Effector memory CD4-positive, alpha-beta T cell (primary cell): ENCODE results near the gene CARNS1.
A peak's percentile ranks its signal among the peaks of the same experiment; 100 is the strongest.
"Not testable (repeated sequence)": the region's sequence is repeated elsewhere in the genome, so short reads cannot be mapped to it uniquely, and the experiment has no call there.

ENCODE experiments used
- DNase-seq, 3 donors: peaks; one replicate each; pipeline ENCODE4 v3.0.0-alpha.2; 2020
- H3K27ac ChIP-seq: 2 replicates; pipeline ENCODE4 v1.7.0; 2013; ENCODE audit warnings: mild to moderate bottlenecking, low read length, moderate library complexity; ENCODE audit not compliant: insufficient read depth, poor library complexity, severe bottlenecking
- H3K27me3 ChIP-seq: replicated peaks from 2 replicates; pipeline ENCODE4 v1.7.0; 2013; ENCODE audit warnings: mild to moderate bottlenecking, low read length; ENCODE audit not compliant: insufficient read depth, control insufficient read depth, poor library complexity, severe bottlenecking
- H3K36me3 ChIP-seq: 2 replicates; pipeline ENCODE4 v1.7.0; 2013; ENCODE audit warnings: mild to moderate bottlenecking, low read length, moderate library complexity; ENCODE audit not compliant: control insufficient read depth, insufficient read depth
- H3K4me1 ChIP-seq: 2 replicates; pipeline ENCODE4 v1.7.0; 2013; ENCODE audit warnings: low read length, mild to moderate bottlenecking; ENCODE audit not compliant: control insufficient read depth, insufficient read depth, poor library complexity, severe bottlenecking
- H3K4me3 ChIP-seq: 2 replicates; pipeline ENCODE4 v1.7.0; 2013; ENCODE audit warnings: low read length, low read depth, mild to moderate bottlenecking; ENCODE audit not compliant: insufficient read depth, poor library complexity, severe bottlenecking
- H3K9me3 ChIP-seq: 2 replicates; pipeline ENCODE4 v1.7.0; 2013; ENCODE audit warnings: mild to moderate bottlenecking, low read length, moderate library complexity; ENCODE audit not compliant: control insufficient read depth

The CARNS1 gene

DNA sequence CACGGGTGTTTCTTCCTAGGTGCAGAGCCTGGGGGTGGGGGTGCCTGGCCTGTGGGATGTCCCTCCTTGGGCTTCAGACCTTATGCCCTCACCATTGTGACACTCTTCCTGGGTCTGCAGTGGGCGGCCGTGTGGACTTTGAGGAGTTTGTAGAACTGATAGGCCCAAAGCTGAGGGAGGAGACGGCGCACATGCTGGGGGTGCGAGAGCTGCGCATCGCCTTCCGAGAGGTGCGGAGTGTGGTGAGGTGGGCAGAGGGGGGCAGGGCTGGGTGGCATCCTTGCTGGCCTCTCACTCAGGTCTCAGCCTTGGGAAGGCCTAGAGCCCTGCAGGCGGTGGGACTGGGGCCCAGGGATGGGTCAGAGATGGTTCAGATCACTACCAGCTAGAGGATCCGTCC is 42.0 kb downstream of the CARNS1 start:
- H3K27ac ChIP-seq, result no peak overlapping the region
- H3K36me3 ChIP-seq, result no peaks in the 10 kb centered on the region
- no peak for DNase-seq
- no peak overlapping the region for H3K4me3 ChIP-seq
- H3K9me3 ChIP-seq, result no peaks in the 10 kb centered on the region
- H3K4me1 ChIP-seq, result no peaks in the 10 kb centered on the region
- no peaks in the 10 kb centered on the region for H3K27me3 ChIP-seq

DNA sequence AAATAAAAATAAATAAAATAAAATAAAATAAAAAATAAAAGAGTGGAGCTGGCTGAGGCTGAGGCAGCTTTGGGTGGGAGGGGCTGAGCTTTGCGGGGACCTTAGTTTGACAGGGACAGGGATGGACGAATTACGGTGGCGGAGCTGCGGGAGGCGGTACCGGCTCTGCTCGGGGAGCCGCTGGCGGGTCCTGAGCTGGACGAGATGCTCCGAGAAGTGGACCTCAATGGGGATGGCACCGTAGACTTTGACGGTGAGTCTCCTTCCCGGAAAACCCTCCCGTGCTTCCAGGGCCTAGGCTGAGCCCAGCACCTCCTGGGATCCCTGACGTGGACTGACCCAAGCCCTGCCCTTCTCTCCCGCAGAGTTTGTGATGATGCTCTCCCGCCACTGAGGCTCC is 42.8 kb downstream of the CARNS1 start:
- H3K9me3 ChIP-seq, result no peaks in the 10 kb centered on the region
- H3K36me3 ChIP-seq, result no peaks in the 10 kb centered on the region
- no peaks in the 10 kb centered on the region for H3K4me1 ChIP-seq
- no peak for DNase-seq
- no peak overlapping the region for H3K27ac ChIP-seq
- H3K27me3 ChIP-seq, result no peaks in the 10 kb centered on the region
- H3K4me3 ChIP-seq, result no peak overlapping the region

DNA sequence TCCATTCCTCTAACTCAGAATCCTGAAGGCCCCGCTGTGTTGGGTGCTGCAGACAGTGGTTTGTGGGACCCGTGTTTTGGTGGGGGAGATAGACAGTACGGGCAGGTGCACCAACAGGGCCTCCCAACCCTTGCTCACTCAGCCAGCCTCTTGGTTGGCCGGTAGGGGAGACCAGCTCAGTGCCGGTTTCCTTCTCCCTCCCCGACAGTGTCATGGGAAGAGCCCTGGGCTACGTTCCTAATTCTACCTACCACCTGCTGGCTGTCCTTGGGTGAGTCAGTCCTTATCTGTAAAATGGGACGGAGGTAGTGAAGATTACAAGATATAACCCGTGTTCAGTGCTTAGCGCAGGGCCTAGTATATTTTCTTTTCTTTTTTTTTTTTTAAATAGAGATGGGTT is 47.7 kb downstream of the CARNS1 start:
- Histone ChIP-seq H3K9me3 (no peaks in the 10 kb centered on the region), H3K4me3 (no peak overlapping the region), H3K4me1 (peaks cover 32% of the 10 kb centered on the region), H3K36me3 (no peaks in the 10 kb centered on the region), H3K27me3 (no peaks in the 10 kb centered on the region), H3K27ac (no peak overlapping the region)
- DNase-seq, result no peak

DNA sequence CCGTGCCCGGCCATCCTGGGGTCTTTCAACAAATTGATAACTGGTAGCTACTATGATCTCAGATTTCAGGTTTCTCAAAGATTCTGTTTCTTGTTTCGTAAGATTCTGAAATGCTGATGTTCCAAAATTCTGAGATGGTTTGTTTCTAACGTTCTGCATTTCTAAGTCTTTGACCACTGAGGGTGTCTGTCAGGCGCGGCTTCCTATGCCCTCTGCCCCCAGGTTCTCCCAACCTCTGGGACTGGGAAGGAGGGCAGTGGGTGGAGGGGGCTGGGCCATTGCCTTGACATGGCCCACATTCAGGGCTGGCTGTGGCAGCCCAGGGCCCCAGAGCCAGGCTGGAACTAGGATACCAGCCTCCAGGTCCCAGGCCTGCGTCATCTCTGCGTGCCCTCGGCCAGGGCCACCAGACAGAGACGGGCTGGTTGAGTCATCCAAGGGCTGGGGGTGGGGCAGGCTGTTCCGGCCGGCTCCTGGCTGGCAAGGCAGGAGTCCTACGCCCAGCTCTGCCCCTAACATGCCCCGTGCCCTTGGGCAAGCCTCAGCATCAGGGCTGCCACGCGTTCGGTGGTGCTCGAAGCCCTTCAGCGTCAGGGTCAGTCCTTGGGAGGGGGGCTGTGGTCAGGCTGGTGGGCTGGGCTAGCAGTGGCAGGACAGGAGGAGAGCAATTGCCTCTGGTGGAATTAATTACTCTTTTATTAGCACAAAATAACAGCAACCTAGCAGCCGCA is 48.4 kb downstream of the CARNS1 start:
- Histone ChIP-seq H3K27me3 (no peaks in the 10 kb centered on the region), H3K36me3 (no peaks in the 10 kb centered on the region), H3K27ac (peak overlapping the region; percentile 86), H3K4me3 (peak overlapping the region; percentile 42), H3K4me1 (peaks cover 38% of the 10 kb centered on the region), H3K9me3 (no peaks in the 10 kb centered on the region)
- no peak for DNase-seq

DNA sequence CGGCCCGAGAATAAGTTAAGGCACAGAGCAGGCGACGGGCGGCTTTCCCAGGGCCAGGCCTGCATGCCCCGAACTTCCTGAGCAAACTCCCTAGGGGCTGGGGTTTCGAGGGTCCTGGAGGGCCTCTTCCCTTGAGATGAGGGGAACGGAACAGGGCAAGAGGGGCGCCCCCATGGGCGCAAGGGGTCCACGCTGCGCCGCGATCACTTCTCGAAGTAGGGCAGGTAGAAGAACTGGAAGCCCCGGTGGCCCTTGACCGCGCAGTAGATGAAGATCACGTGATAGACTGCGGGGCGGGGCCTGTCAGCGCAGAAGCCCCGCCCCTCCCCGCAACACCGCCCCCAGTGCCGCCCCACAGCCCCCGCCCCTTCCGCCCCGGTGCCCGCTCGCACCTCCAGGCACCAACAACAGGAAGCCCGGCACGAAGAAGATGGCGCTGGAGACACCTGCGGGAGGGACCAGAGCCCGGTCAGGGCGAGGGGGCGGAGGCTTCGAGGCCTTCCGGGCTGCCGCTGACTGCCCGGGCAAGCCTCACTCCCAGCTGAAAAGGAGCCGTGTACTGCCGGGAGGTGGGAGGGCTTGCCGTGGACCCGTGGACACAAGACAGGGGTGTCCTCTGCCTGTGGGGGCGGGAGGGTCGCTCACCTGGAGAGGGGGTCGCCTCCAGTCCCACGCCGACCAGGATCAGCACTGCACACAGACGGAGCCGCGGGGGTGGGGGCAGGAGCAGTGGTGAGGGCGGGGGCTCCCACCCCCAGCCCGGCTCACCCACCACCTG is 49.1 kb downstream of the CARNS1 start:
- DNase-seq, result peak; percentile 87 to 94 (median 92)
- Histone ChIP-seq H3K36me3 (no peaks in the 10 kb centered on the region), H3K27me3 (no peaks in the 10 kb centered on the region), H3K27ac (peak overlapping the region; percentile 86), H3K4me3 (peak overlapping the region; percentile 50), H3K9me3 (no peaks in the 10 kb centered on the region), H3K4me1 (peaks cover 42% of the 10 kb centered on the region)

DNA sequence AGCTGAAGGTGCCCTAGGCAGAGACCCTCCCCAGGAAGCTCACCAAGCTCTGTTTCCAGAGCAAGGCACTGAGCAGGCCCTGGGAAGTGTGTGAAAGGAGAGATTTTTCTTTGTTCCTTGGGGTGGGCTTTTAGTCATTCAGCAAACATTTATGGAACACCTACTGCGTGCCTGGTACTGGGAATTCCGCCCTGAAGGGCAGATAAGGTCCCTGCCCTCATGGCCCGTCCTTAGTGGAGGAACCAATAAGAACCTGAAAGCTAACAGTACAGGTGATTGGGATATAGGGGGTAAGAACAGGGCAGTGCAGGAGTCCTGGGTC is 49.7 kb downstream of the CARNS1 start:
- Histone ChIP-seq H3K27ac (peak overlapping the region; percentile 86), H3K4me1 (peaks cover 42% of the 10 kb centered on the region), H3K36me3 (no peaks in the 10 kb centered on the region), H3K4me3 (peak overlapping the region; percentile 50), H3K27me3 (no peaks in the 10 kb centered on the region), H3K9me3 (no peaks in the 10 kb centered on the region)
- no peak for DNase-seq

DNA sequence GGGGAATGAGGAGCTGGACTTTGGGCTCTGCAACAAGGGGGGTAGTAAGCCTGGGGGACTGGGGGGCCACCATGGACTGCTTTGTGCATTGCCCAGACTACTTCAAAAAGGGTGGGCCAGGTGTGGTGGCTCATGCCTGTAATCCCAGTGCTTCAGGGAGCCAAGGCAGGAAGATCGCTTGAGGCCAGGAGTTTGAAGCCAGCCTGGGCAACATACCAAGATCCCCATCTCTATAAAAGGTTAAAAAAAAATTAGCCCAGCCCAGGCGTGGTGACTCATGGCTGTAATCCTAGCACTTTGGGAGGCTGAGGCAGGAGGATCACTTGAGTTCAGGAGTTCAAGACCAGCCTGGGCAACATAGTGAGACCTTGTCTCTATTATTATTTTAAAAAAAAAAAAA is 50.1 kb downstream of the CARNS1 start:
- peak overlapping the region; percentile 86 for H3K27ac ChIP-seq

DNA sequence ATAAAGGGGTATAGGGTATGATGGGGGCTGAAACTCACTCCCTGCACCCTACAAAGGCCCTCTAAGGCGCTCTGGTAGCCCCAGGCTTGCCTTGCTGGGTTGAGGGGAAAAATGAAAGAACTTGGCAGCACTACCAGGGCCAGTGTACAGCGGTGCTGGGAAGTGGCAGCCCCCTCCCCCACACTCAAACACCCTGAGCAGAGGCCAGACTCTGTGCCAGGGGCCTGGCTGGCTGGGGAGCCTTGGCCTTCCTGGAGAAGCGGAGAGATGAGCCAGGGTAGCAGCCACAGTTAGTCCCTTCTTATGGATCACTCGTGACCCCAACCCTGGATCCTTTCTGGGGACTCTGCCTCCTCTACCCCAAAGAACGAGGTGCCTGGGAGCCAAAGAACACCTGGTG is 50.9 kb downstream of the CARNS1 start:
- peak overlapping the region; percentile 84 for H3K27ac ChIP-seq
- H3K36me3 ChIP-seq, result no peaks in the 10 kb centered on the region
- no peak for DNase-seq
- peaks cover 42% of the 10 kb centered on the region for H3K4me1 ChIP-seq
- no peak overlapping the region for H3K4me3 ChIP-seq
- no peaks in the 10 kb centered on the region for H3K27me3 ChIP-seq
- H3K9me3 ChIP-seq, result no peaks in the 10 kb centered on the region

More for the DNA sequence above, 50.1 kb downstream of the CARNS1 start:
- H3K36me3 ChIP-seq, H3K27me3 ChIP-seq, H3K9me3 ChIP-seq, DNase-seq: not testable (repeated sequence)
- Histone ChIP-seq H3K4me1 (peaks cover 42% of the 10 kb centered on the region), H3K4me3 (peak overlapping the region; percentile 50)

DNA sequence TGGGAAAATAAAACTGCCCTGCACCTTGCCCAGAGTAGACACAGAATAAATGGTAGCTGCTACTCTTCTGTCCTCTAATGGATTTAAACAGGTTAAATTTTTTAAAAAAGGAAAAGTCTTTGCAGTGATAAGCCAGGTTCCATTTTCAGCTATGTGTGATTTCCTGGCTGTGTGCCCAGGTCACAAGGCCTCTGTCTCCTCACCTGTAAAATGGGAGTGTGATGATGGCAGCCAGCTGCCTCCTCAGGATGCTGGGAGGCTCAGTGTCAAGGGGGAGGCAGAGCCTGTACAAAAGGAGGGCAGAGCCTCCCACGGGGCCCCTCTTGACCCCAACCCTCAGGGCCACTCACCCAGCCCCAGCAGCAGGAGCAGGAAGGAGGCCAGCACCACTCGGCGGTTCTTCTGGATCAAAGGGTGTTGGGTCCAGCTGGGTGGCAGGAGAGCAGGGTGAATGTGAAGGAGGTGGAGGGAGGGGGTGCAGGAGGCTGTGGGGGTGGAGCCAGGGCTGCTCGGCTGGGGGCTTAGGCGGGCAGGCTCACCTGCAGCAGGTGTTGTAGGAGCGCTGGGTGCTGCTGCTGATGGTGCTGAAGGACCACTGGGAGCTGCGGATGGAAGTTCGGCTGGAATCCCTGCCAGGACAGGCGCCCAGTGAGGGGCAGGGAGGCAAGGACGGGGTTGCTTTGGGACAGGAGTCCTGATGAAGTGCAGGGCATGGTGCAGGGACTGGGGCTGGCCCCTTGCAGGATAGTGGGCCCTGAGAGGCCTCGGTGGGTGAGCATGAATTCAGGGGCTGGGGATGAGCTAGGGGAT is 51.7 kb downstream of the CARNS1 start:
- Histone ChIP-seq H3K9me3 (no peaks in the 10 kb centered on the region), H3K36me3 (no peaks in the 10 kb centered on the region), H3K27me3 (no peaks in the 10 kb centered on the region), H3K4me1 (peaks cover 42% of the 10 kb centered on the region), H3K4me3 (no peak overlapping the region), H3K27ac (peak overlapping the region; percentile 84)
- DNase-seq, result no peak

DNA sequence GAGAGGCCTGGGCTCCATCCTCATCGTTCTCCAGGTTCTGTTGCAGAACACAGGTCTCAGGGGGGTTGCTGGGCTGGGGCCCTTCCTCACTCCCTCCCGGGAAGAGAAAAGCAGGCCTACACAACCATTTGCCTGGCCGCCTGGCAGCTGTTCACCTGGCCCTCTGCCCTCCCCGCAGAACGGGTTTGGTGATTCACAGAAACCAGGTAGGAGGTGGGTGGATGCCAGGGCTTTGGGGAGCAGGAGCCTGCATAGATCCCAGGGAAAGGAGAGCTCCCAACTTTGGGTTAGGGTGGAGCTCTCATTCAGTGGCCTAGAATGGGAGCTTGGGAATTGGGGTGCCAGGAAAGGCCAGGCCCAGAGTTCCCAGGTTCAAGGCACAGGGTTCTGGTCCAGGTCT is 52.6 kb downstream of the CARNS1 start:
- DNase-seq, result no peak
- Histone ChIP-seq H3K27ac (peak overlapping the region; percentile 84), H3K4me3 (peak overlapping the region; percentile 75), H3K4me1 (peaks cover 42% of the 10 kb centered on the region), H3K9me3 (no peaks in the 10 kb centered on the region), H3K36me3 (no peaks in the 10 kb centered on the region), H3K27me3 (no peaks in the 10 kb centered on the region)
